PC-9 (cell line): ENCODE data around the gene VGLL1. TPM values are rescaled to one million over a fixed set of nuclear protein-coding genes. Genes with fewer than 3 reads are reported as not detected.

Experiments
- BruUV-seq: library from RNA; stranded (reverse); fragments of 400-500 nt; replicated peaks from 2 replicates; lab custom pipeline; 2021; lab: Mats Ljungman, UMichigan
- CTCF ChIA-PET: fragments of 300-600 bp; sonication (Branson Sonifier 250); formaldehyde crosslinking; loops from one replicate; lab custom pipeline; 2022; ENCODE audit warnings: antibody characterized with exemption; lab: Charles Lee
- POLR2A ChIA-PET: fragments of 300-600 bp; sonication (Branson Sonifier 250); formaldehyde crosslinking; loops from one replicate; lab custom pipeline; 2022; ENCODE audit warnings: antibody characterized with exemption; ENCODE audit not compliant: unreplicated experiment; lab: Charles Lee
- DNase-seq, 2 experiments: peaks; one replicate each; pipeline versions ENCODE4 v3.0.0 to v3.0.0-alpha.2; 2015 to 2022; ENCODE audit warnings: mixed read lengths in 1 of 2
- H2AFZ ChIP-seq: fragments of 200-600 bp; sonication (generic); 2 replicates; pipeline ENCODE4 v1.8.1; 2017; ENCODE audit warnings: antibody characterized with exemption
- H3F3A ChIP-seq: fragments of 200-600 bp; sonication (generic); 2 replicates; pipeline ENCODE4 v1.8.1; 2017; ENCODE audit warnings: antibody characterized with exemption, mild to moderate bottlenecking, low read depth; ENCODE audit not compliant: insufficient read depth
- H3K27ac ChIP-seq: fragments of 200-600 bp; sonication (generic); 2 replicates; pipeline ENCODE4 v1.6.1; 2016; ENCODE audit warnings: mixed run types
- H3K27me3 ChIP-seq: fragments of 200-600 bp; sonication (generic); 2 replicates; pipeline ENCODE4 v1.6.1; 2016; ENCODE audit warnings: low read depth, mixed run types; ENCODE audit not compliant: insufficient read depth
- H3K36me3 ChIP-seq: fragments of 200-600 bp; sonication (generic); 2 replicates; pipeline ENCODE4 v1.6.1; 2016; ENCODE audit warnings: low read depth, mixed run types
- H3K4me1 ChIP-seq: fragments of 200-600 bp; sonication (generic); replicated peaks from 2 replicates; pipeline ENCODE4 v1.6.1; 2016; ENCODE audit warnings: mixed run types; ENCODE audit not compliant: insufficient read depth
- H3K4me2 ChIP-seq: fragments of 200-600 bp; sonication (generic); 2 replicates; pipeline ENCODE4 v1.6.1; 2017; ENCODE audit warnings: mixed run types
- H3K4me3 ChIP-seq: fragments of 200-600 bp; sonication (generic); 2 replicates; pipeline ENCODE4 v1.6.1; 2016; ENCODE audit warnings: mixed run types
- H3K79me2 ChIP-seq: fragments of 200-600 bp; sonication (generic); 2 replicates; pipeline ENCODE4 v1.6.1; 2017; ENCODE audit warnings: low read depth, mixed run types
- H3K9me2 ChIP-seq: fragments of 200-600 bp; sonication (generic); 2 replicates; pipeline ENCODE4 v1.8.1; 2017; ENCODE audit warnings: mild to moderate bottlenecking; ENCODE audit not compliant: insufficient read depth
- H3K9me3 ChIP-seq: fragments of 200-600 bp; sonication (generic); 2 replicates; pipeline ENCODE4 v1.8.1; 2016; ENCODE audit warnings: low read depth; ENCODE audit not compliant: insufficient read depth
- H4K20me1 ChIP-seq: fragments of 200-600 bp; sonication (generic); 2 replicates; pipeline ENCODE4 v1.8.1; 2017; ENCODE audit not compliant: insufficient read depth
- CTCF ChIP-seq: fragments of 200-600 bp; sonication (generic); conservative IDR thresholded peaks from 2 replicates; pipeline ENCODE4 v1.6.1; 2017; ENCODE audit warnings: mixed run types, antibody characterized with exemption, mild to moderate bottlenecking, moderate library complexity
- EZH2 ChIP-seq: fragments of 200-600 bp; sonication (generic); IDR thresholded peaks from 2 replicates; pipeline ENCODE4 v1.8.0; 2017; ENCODE audit warnings: antibody characterized with exemption, low read depth
- intact Hi-C: fragments of 100-400 bp; cut with micrococcal nuclease; formaldehyde crosslinking; loops from one replicate; pipeline ENCODE4 v1.10.0; 2022; ENCODE audit not compliant: unreplicated experiment
- total RNA-seq: library from RNA; stranded (reverse); gene quantifications from 2 replicates; pipeline ENCODE4 v1.2.3, GENCODE V29; 2021

Gene VGLL1
- total RNA-seq, 1 experiment from 2014 or later: 154 TPM

- Histone ChIP-seq H2AFZ (no peak overlapping the region), H3K4me1 (peaks cover 6% of the 10 kb centered on the region), H3K79me2 (no peaks in the 10 kb centered on the region), H3K27me3 (no peaks in the 10 kb centered on the region), H3F3A (no peaks in the 10 kb centered on the region), H3K27ac (no peak overlapping the region), H3K4me3 (no peak overlapping the region), H3K9me3 (no peaks in the 10 kb centered on the region), H3K9me2 (no peaks in the 10 kb centered on the region), H3K36me3 (no peaks in the 10 kb centered on the region), H4K20me1 (no peaks in the 10 kb centered on the region), H3K4me2 (no peak overlapping the region)
- DNase-seq: no peak
- TF ChIP-seq EZH2: no peak
- TF ChIP-seq CTCF: no peak
- POLR2A ChIA-PET: no interaction called here
- no TSS peak for BruUV-seq
- CTCF ChIA-PET: no interaction called here
- intact Hi-C loops: no loop called here
Observed at GRCh38 chrX:136582624-136583023, 50.6 kb downstream of the VGLL1 start.

GRCh38 chrX:136584545-136584944, 52.5 kb downstream of the VGLL1 start:
- no peak for DNase-seq
- Histone ChIP-seq H3K9me3 (no peaks in the 10 kb centered on the region), H3K4me2 (no peak overlapping the region), H3K79me2 (no peaks in the 10 kb centered on the region), H3K9me2 (no peaks in the 10 kb centered on the region), H4K20me1 (no peaks in the 10 kb centered on the region), H3K36me3 (no peaks in the 10 kb centered on the region), H3K27me3 (no peaks in the 10 kb centered on the region), H3K4me3 (no peak overlapping the region), H3K4me1 (peaks cover 24% of the 10 kb centered on the region), H3K27ac (no peak overlapping the region), H2AFZ (no peak overlapping the region), H3F3A (peaks cover 3% of the 10 kb centered on the region; the same call in 1 of the 2 replicates)
- ChIA-PET POLR2A (interaction anchor here (0.6 kb wide), 1 partner anchor 88 kb away, joined by 3 read pairs; no protein-coding TSS in a partner anchor), CTCF (no interaction called here)
- no peak for TF ChIP-seq CTCF
- TF ChIP-seq EZH2: no peak
- intact Hi-C loops: no loop called here
- BruUV-seq: no TSS peak

GRCh38 chrX:136585262-136585661, 53.2 kb downstream of the VGLL1 start:
- Histone ChIP-seq H3K27ac (no peak overlapping the region), H3F3A (peaks cover 8% of the 10 kb centered on the region), H3K9me2 (no peaks in the 10 kb centered on the region), H3K4me2 (no peak overlapping the region), H3K9me3 (no peaks in the 10 kb centered on the region), H3K27me3 (no peaks in the 10 kb centered on the region), H3K4me3 (no peak overlapping the region), H3K4me1 (peaks cover 32% of the 10 kb centered on the region), H3K79me2 (no peaks in the 10 kb centered on the region), H2AFZ (no peak overlapping the region), H3K36me3 (no peaks in the 10 kb centered on the region), H4K20me1 (no peaks in the 10 kb centered on the region)
- intact Hi-C loops: no loop called here
- ChIA-PET POLR2A (no interaction called here), CTCF (no interaction called here)
- BruUV-seq: no TSS peak
- no peak for DNase-seq
- TF ChIP-seq CTCF (no peak), EZH2 (no peak)
